GM21367 (cell line): ENCODE data around the gene ALMS1.
"Not testable (repeated sequence)": the region's sequence is repeated elsewhere in the genome, so short reads cannot be mapped to it uniquely, and the experiment has no call there.

ENCODE experiments used
- ATAC-seq: cut with Tn5 transposase; IDR thresholded peaks from one replicate; pipeline ENCODE4 v1.9.1; 2021; ENCODE audit not compliant: unreplicated experiment

Gene ALMS1

GRCh38 chr2:73610111-73610510 is 224.5 kb downstream of the ALMS1 start:
- no peak for ATAC-seq

- ATAC-seq, result no peak
Observed at GRCh38 chr2:73611193-73611592, 225.6 kb downstream of the ALMS1 start.

GRCh38 chr2:73611867-73612266 is 226.2 kb downstream of the ALMS1 start:
- no peak for ATAC-seq

DNA sequence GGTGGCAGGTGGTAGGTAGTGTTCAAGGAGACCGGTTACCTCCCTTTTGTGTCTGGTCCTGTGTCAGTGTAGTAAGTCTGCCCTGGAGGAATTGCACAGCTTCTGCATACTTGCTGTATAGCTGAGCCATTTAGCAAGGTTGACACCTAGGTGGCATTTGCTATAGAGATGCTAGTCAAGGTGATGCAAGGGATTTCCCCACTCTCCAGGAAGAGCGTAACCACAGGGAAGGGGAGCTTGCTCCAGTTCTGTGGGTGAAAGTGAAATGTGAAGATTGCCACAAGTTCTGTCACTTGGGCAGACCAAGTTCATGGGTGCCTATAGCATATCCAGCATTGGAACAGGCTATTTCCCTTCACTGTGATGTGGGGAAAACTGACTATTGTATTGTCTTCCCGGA is 228.5 kb downstream of the ALMS1 start:
- no peak for ATAC-seq

- ATAC-seq, result no peak
Observed at GRCh38 chr2:73614997-73615396, 229.4 kb downstream of the ALMS1 start.

- ATAC-seq, result not testable (repeated sequence)
Observed at GRCh38 chr2:73619925-73620324, 234.3 kb downstream of the ALMS1 start.

GRCh38 chr2:73624036-73624435 is 238.4 kb downstream of the ALMS1 start:
- ATAC-seq, result not testable (repeated sequence)

DNA sequence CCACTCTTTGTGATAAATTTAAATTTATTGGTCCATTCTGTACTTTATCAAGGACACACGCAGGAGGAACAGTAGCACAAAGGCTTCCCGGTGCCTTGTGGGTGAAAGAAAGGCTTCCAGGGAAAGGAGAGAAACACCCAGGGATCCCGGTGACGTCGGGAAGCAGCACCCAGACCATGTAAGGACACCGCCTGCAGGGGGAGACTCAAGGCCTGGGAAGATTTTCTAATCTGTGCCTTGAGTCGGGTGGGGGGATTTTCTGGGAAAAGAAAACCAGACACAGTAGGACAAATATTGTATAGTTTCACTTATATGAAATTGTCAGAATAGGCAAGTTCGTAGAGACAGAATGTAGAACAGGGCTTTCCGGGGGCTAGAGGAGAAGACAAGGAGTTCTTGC is 239.0 kb downstream of the ALMS1 start:
- ATAC-seq, result not testable (repeated sequence)

DNA sequence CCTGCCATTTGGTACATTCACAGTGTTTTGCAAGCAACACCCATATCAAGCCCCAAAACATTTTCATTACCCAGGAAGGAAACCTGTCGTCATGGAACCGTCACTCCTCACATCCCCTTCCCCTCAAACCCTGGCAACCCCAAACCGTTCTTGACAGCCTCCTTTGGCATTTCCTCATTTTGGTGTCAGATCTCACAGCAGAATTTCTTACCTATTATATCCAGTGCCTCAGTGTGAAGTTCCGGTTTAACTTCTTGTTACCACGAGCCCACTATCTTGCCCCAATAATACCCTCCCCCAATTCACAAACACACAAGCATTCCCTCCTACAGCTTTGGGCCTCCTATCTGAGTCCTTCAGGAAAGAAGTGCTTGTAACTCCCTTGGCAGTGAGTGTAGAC is 240.6 kb downstream of the ALMS1 start:
- not testable (repeated sequence) for ATAC-seq

DNA sequence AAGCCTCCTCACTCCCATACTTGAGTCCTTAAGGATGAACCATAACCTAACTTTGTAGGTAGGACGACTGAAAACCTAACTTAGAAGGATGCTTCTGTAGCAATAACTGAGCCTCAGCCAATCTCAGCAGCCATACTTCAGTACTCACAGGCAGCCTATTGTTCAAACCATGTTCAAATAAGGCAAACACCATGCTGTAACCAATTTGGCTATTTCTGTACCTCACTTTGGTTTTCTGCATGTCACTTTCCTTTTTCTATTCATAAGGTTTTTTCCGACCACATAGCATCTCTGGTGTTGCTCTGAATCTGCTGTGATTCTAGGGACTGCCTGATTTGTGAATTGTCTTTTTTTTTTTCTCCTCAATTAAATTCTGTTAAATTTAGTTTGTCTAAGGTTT is 242.9 kb downstream of the ALMS1 start:
- ATAC-seq, result peak; percentile 47

- ATAC-seq, result peak; percentile 69
Observed at GRCh38 chr2:73630662-73631266, 245.1 kb downstream of the ALMS1 start.

GRCh38 chr2:73636977-73637376 is 251.3 kb downstream of the ALMS1 start:
- not testable (repeated sequence) for ATAC-seq

DNA sequence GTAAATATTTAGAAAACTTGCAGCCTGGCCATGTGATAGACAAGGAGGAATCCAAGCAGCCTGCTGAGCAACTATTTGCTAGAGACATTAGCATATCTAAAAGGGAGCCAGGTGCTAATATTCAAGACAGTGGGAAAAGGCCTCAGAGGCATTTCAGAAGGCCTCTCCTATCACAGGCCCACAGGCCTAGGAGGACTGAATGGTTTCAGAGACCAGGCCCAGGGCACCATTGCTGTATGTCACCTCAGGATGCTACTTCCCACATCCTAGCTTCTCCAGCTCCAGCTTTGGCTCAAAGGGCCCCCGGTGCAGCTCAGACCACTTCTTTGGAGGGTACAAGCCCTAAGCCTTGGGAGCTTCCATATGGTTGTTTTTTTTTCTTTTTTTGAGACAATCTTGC is 252.8 kb downstream of the ALMS1 start:
- no peak for ATAC-seq

DNA sequence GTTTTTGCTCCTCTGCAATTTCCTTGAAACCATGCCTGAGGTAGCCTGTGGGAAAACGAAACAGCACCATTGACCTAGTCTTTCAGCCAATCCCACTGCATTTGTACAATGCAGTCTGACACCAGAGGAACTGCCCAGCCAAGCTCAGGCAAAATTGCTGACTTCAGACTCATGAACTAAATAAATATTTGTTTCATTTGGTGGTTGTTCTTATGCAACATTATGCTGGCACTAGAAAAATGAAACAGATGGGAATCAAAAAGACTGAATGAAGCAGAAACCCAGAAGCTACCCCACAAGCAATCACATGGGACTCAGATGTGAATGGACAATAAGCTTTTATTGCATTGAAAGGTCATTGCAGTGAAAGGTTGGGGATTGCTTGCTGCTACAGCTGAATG is 254.9 kb downstream of the ALMS1 start:
- no peak for ATAC-seq

GRCh38 chr2:73640946-73641766 is 255.5 kb downstream of the ALMS1 start:
- ATAC-seq, result no peak

DNA sequence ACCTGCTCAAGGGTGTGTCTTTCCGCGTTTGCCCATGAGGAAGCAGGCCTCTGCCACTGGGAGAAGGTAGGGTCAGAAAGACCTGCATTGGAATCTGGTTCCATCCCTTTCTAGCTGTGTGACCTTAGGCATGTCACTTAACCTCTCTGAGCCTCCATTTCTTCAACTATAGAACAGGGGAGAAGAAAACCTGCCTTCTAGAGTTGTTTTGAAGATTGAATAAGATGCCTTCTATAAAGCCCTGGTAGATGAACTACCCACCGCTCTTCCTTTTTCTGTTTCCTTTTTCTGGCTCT is 256.1 kb downstream of the ALMS1 start:
- no peak for ATAC-seq

DNA sequence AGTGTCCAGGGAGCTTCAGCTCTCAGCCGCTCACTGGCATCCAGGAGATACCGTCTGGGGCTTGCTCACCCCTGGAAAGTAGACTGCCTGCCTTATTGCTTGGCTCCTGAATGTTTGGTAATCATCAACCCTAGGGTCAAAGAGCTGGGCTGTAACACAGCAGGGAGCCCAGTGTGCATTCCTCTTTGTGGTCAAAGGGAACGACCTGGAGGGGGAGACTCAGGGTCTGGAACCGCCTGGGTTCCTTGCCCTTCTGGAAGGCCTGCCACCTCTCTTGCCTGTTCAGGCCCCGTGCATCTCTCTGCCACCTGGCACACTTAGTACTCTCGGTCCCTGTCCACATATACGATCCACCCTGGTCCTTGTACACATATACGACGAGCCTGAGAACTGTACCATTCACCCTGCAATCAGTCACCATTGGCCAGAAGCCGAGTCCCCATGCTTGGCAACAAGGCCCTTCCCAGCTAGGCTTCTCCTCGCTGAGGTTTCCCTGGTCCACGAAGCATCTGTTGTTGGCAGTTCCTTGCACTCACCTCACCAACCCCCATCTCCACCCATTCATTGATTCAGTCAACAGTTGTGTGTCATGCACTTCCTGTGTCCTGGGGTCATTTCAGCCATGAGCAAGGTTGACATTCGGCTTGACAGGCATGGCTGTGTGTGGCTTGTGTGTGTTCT is 256.8 kb downstream of the ALMS1 start, which contains the start of gene NAT8:
Gene NAT8, minus strand, starts transcription at position 85 of the 681 bp plus-strand sequence. CDS start 794 bp downstream, outside the sequence.
- no peak for ATAC-seq

DNA sequence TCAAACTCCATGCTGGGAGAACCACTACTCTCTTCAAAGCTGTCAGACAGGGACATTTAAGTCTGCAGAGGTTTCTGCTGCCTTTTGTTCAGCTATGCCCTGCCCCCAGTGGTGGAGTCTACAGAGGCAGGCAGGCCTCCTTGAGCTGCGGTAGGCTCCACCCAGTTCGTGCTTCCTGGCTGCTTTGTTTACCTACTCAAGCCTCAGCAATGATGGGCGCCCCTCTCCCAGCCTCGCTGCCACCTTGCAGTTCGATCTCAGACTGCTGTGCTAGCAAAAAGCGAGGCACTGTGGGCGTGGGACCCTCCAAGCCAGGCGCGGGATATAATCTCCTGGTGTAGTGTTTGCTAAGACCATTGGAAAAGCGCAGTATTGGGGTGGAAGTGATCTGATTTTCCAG is 262.1 kb downstream of the ALMS1 start:
- not testable (repeated sequence) for ATAC-seq

- ATAC-seq, result no peak
Observed at GRCh38 chr2:73651591-73652230, 266.1 kb downstream of the ALMS1 start.

- no peak for ATAC-seq
Observed at GRCh38 chr2:73652348-73652747, 266.7 kb downstream of the ALMS1 start.

DNA sequence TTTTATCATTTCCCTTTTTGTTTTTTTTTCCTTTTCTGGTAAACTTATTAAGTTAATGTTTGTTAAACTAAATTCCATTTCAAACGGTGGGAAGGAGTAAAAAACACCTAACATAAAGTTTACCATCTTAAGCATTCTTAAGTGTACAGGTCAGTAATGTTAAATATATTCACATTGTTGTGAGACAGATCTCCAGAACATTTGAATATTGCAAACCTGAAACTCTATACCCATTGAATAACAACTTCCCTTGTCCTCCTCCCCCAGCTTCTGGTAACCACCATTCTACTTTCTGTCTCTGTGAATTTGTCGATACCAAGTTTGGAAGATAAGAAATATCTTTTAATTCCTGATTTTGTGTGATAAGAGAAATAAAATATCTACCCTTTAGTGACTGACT is 268.5 kb downstream of the ALMS1 start:
- ATAC-seq, result no peak
